NB4 (cell line): ENCODE measurements around the gene CDKL5.

ENCODE experiments used
- DNase-seq: peaks from one replicate; pipeline ENCODE4 v3.0.0; 2010; ENCODE audit warnings: low read depth
- H3K4me3 ChIP-seq: one replicate; pipeline ENCODE4 v1.5.1; 2011; ENCODE audit warnings: mild to moderate bottlenecking, low read depth, low read length, moderate library complexity
- CTCF ChIP-seq: IDR thresholded peaks from one replicate; pipeline ENCODE4 v1.5.1; 2012; ENCODE audit warnings: low read depth, low read length
- MAX ChIP-seq: IDR thresholded peaks from 2 replicates; pipeline ENCODE4 v1.6.1; 2011; ENCODE audit warnings: low read depth, low read length
- MYC ChIP-seq: IDR thresholded peaks from 2 replicates; pipeline ENCODE4 v1.6.1; 2011; ENCODE audit warnings: low read depth, low read length
- POLR2A ChIP-seq: IDR thresholded peaks from 2 replicates; pipeline ENCODE4 v1.6.1; 2011; ENCODE audit warnings: mild to moderate bottlenecking; ENCODE audit not compliant: insufficient read length; ENCODE audit errors: extremely low read depth

Gene CDKL5

GRCh38 chrX:18549643-18550042 lies 124.2 kb downstream of the CDKL5 start:
- no peak for DNase-seq
- TF ChIP-seq POLR2A (no peak), MYC (no peak), CTCF (no peak), MAX (no peak)

GRCh38 chrX:18557879-18558278 lies 132.5 kb downstream of the CDKL5 start:
- H3K4me3 ChIP-seq: no peak overlapping the region
- DNase-seq: no peak
- TF ChIP-seq CTCF (no peak), MAX (no peak), MYC (no peak), POLR2A (no peak)

More at GRCh38 chrX:18549643-18550042, 124.2 kb downstream of the CDKL5 start:
- H3K4me3 ChIP-seq: no peak overlapping the region

GRCh38 chrX:18558799-18559198 lies 133.4 kb downstream of the CDKL5 start:
- no peak overlapping the region for H3K4me3 ChIP-seq
- no peak for TF ChIP-seq MYC
- no peak for TF ChIP-seq POLR2A
- no peak for TF ChIP-seq MAX
- no peak for DNase-seq

- no peak for TF ChIP-seq MYC
- no peak for TF ChIP-seq MAX
- TF ChIP-seq POLR2A: no peak
- no peak for TF ChIP-seq CTCF
- H3K4me3 ChIP-seq: no peak overlapping the region
- no peak for DNase-seq
Measured at GRCh38 chrX:18561020-18561419, 135.6 kb downstream of the CDKL5 start.

GRCh38 chrX:18565727-18566126 lies 140.3 kb downstream of the CDKL5 start:
- DNase-seq: no peak
- no peak for TF ChIP-seq CTCF
- TF ChIP-seq MAX: no peak
- TF ChIP-seq POLR2A: no peak
- no peak for TF ChIP-seq MYC
- H3K4me3 ChIP-seq: no peak overlapping the region

GRCh38 chrX:18566748-18567147 lies 141.3 kb downstream of the CDKL5 start:
- no peak overlapping the region for H3K4me3 ChIP-seq
- DNase-seq: no peak
- TF ChIP-seq MYC: no peak
- TF ChIP-seq POLR2A: no peak
- TF ChIP-seq CTCF: no peak
- TF ChIP-seq MAX: no peak
